Mesendoderm (in vitro differentiated cells): ENCODE measurements around the gene MYCBP.
A peak's percentile ranks its signal among the peaks of the same experiment; 100 is the strongest.

Source experiments
- DNase-seq: peaks from one replicate; pipeline ENCODE4 v3.0.0; 2013
- H2AK5ac ChIP-seq: 2 replicates; pipeline ENCODE4 v1.6.1; 2013; ENCODE audit warnings: low read length, inconsistent platforms
- H2BK120ac ChIP-seq: 2 replicates; pipeline ENCODE4 v1.6.1; 2013; ENCODE audit warnings: low read depth, mild to moderate bottlenecking, low read length, moderate library complexity, mixed read lengths
- H2BK15ac ChIP-seq: replicated peaks from 2 replicates; pipeline ENCODE4 v1.6.1; 2013; ENCODE audit warnings: low read depth, mild to moderate bottlenecking, moderate library complexity
- H2BK5ac ChIP-seq: 2 replicates; pipeline ENCODE4 v1.6.1; 2013; ENCODE audit warnings: low read length, inconsistent platforms
- H3K18ac ChIP-seq: 2 replicates; pipeline ENCODE4 v1.6.1; 2013; ENCODE audit warnings: mild to moderate bottlenecking, low read length, mixed read lengths
- H3K23ac ChIP-seq: one replicate; pipeline ENCODE4 v1.6.1; 2013; ENCODE audit warnings: low read length
- H3K27ac ChIP-seq: 2 replicates; pipeline ENCODE4 v1.5.1; 2013; ENCODE audit warnings: low read depth, mild to moderate bottlenecking, inconsistent platforms, low read length, moderate library complexity
- H3K27me3 ChIP-seq: 2 replicates; pipeline ENCODE4 v1.6.1; 2013; ENCODE audit warnings: low read length, control low read depth, mild to moderate bottlenecking, inconsistent platforms; ENCODE audit not compliant: insufficient read depth, poor library complexity
- H3K36me3 ChIP-seq: 2 replicates; pipeline ENCODE4 v1.6.1; 2013; ENCODE audit warnings: low read length, inconsistent platforms; ENCODE audit not compliant: control insufficient read depth, insufficient read depth
- H3K4ac ChIP-seq: one replicate; pipeline ENCODE4 v1.6.1; 2013; ENCODE audit warnings: low read depth, mild to moderate bottlenecking, low read length, moderate library complexity
- H3K4me1 ChIP-seq: 2 replicates; pipeline ENCODE4 v1.6.1; 2013; ENCODE audit warnings: low read depth, low read length, inconsistent platforms; ENCODE audit not compliant: control insufficient read depth
- H3K4me2 ChIP-seq: 2 replicates; pipeline ENCODE4 v1.6.1; 2013; ENCODE audit warnings: low read length
- H3K4me3 ChIP-seq: 2 replicates; pipeline ENCODE4 v1.5.1; 2013; ENCODE audit warnings: mild to moderate bottlenecking, low read length
- H3K56ac ChIP-seq: one replicate; pipeline ENCODE4 v1.6.1; 2013; ENCODE audit warnings: low read length
- H3K79me1 ChIP-seq: 2 replicates; pipeline ENCODE4 v1.6.1; 2013; ENCODE audit warnings: low read length, inconsistent platforms
- H3K79me2 ChIP-seq: 2 replicates; pipeline ENCODE4 v1.6.1; 2013; ENCODE audit warnings: mild to moderate bottlenecking, low read length; ENCODE audit not compliant: control insufficient read depth, insufficient read depth
- H3K9ac ChIP-seq: 2 replicates; pipeline ENCODE4 v1.6.1; 2013; ENCODE audit warnings: low read length, inconsistent platforms
- H4K5ac ChIP-seq: one replicate; pipeline ENCODE4 v1.6.1; 2013; ENCODE audit warnings: low read length
- H4K8ac ChIP-seq: one replicate; pipeline ENCODE4 v1.6.1; 2013; ENCODE audit warnings: low read depth, mild to moderate bottlenecking, control low read depth, low read length, moderate library complexity
- WGBS: extraction: QIAGEN DNeasy Blood & Tissue Kit; methylation state at CpG from one replicate; pipeline ENCODE4 v1.1.7; 2013; ENCODE audit warnings: low lambda C conversion rate, missing lambda C conversion rate; ENCODE audit not compliant: insufficient coverage; ENCODE audit errors: extremely low coverage; 5-methylcytosine and 5-hydroxymethylcytosine counted together

The MYCBP gene

DNA sequence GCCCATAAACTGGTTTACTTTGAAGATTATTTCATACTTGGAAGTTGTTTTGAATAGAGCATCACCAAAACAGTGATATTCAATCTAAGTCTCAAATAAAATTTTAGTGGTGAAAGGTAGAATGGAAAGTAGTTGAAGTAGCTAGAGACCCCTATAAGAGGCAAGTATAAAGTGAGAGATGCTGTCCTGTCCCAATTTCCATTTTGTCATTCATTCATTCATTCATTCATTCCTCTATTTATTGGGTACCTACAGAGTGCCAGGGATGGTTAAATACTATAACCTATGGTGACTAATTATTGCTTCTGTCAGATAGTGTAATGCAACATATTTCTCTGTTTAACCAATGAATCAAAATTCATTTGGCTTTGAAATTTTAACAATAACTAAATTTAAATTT is 46.3 kb downstream of the MYCBP start:
- Histone ChIP-seq H3K9ac (no peak overlapping the region), H3K79me1 (no peaks in the 10 kb centered on the region), H3K27me3 (no peaks in the 10 kb centered on the region), H2BK15ac (no peak overlapping the region), H2AK5ac (no peak overlapping the region), H3K4me1 (no peaks in the 10 kb centered on the region), H3K4me3 (no peak overlapping the region), H3K23ac (no peak overlapping the region), H3K27ac (no peak overlapping the region), H4K5ac (no peak overlapping the region), H2BK120ac (no peak overlapping the region), H3K4ac (no peak overlapping the region), H3K79me2 (no peaks in the 10 kb centered on the region), H3K4me2 (no peak overlapping the region), H4K8ac (no peak overlapping the region), H3K56ac (no peak overlapping the region), H3K36me3 (no peaks in the 10 kb centered on the region), H3K18ac (no peak overlapping the region), H2BK5ac (no peak overlapping the region)
- no peak for DNase-seq

DNA sequence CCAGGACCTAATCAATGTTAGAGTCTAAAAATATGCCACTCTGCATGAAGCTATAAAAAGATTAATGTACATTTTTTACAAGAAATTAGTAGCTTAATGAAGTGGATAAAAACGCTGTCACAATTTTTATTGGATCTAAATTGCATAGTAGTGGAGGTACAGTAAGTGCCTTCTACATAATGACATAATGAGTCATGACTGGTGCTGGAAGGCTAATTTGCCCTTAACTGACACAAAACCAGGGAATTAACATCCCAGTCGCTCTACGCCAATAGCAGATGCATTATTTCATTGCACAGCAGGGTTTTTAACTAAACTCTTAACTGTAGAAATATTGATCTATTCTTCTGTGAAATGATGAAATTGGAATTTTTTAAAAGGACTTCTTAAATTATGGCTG is 46.9 kb downstream of the MYCBP start:
- Histone ChIP-seq H2BK15ac (no peak overlapping the region), H3K36me3 (no peaks in the 10 kb centered on the region), H4K5ac (no peak overlapping the region), H3K27me3 (no peaks in the 10 kb centered on the region), H3K4me2 (no peak overlapping the region), H3K9ac (no peak overlapping the region), H2AK5ac (no peak overlapping the region), H3K23ac (no peak overlapping the region), H3K79me1 (no peaks in the 10 kb centered on the region), H3K56ac (no peak overlapping the region), H4K8ac (no peak overlapping the region), H3K27ac (no peak overlapping the region), H3K79me2 (no peaks in the 10 kb centered on the region), H3K4me1 (no peaks in the 10 kb centered on the region), H2BK5ac (no peak overlapping the region), H3K4me3 (no peak overlapping the region), H3K18ac (no peak overlapping the region), H2BK120ac (no peak overlapping the region), H3K4ac (no peak overlapping the region)
- no CpG with 5 or more reads among the region's 3 CpGs for WGBS
- DNase-seq: no peak

DNA sequence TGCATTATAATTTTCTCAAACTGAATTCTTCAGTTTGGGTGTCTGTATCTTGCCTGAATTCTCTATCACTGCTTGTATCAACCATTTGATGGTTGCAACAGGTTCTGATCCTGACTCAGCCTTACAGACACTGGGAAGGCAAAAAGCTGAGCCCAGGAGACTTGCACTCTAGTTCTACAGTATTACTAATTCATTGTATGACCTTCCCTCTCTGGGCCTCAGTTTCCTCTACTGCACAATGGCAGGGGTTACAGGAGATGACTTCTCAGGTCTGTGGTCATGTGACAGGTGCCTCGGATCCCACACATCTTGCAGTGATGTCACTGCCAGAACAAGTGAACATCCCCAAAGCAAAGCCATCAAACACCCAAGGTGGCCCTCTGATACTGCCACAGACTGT is 52.3 kb downstream of the MYCBP start:
- no peak overlapping the region for H2BK15ac ChIP-seq
- no peaks in the 10 kb centered on the region for H3K36me3 ChIP-seq
- no peak overlapping the region for H3K23ac ChIP-seq
- H3K4me2 ChIP-seq: no peak overlapping the region
- no peaks in the 10 kb centered on the region for H3K27me3 ChIP-seq
- no peaks in the 10 kb centered on the region for H3K79me2 ChIP-seq
- no peak overlapping the region for H4K5ac ChIP-seq
- H3K9ac ChIP-seq: no peak overlapping the region
- no peak overlapping the region for H2BK120ac ChIP-seq
- H2BK5ac ChIP-seq: no peak overlapping the region
- no CpG with 5 or more reads among the region's 1 CpG for WGBS
- H3K4ac ChIP-seq: no peak overlapping the region
- no peak overlapping the region for H4K8ac ChIP-seq
- no peaks in the 10 kb centered on the region for H3K4me1 ChIP-seq
- H3K18ac ChIP-seq: no peak overlapping the region
- H3K27ac ChIP-seq: no peak overlapping the region
- no peak overlapping the region for H3K4me3 ChIP-seq
- no peak overlapping the region for H2AK5ac ChIP-seq
- H3K56ac ChIP-seq: no peak overlapping the region
- DNase-seq: no peak
- no peaks in the 10 kb centered on the region for H3K79me1 ChIP-seq

DNA sequence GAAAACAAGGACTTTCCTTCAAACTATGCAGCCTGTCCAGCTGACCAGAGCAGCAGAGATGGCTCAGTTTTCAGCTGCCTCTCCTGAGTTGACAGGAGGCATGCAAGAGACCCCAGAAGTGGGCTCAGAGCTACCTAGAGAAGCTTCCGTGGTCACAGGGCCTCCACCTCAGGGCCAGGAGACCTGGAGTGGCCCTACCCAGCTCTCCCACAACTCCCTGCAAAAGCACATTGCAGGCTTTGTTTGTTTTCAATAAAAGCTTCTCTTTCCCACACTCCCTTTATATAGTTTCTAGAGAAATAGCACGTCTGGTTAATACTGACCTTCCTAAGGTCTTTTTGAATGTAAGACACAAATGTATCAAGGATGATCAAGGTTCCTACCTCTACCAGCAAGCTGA is 53.6 kb downstream of the MYCBP start:
- H3K18ac ChIP-seq: no peak overlapping the region
- H3K4me2 ChIP-seq: no peak overlapping the region
- no peak overlapping the region for H2BK15ac ChIP-seq
- H3K27me3 ChIP-seq: no peaks in the 10 kb centered on the region
- no peak overlapping the region for H2BK120ac ChIP-seq
- no peak overlapping the region for H3K4me3 ChIP-seq
- no peak overlapping the region for H3K27ac ChIP-seq
- no CpG with 5 or more reads among the region's 2 CpGs for WGBS
- H4K5ac ChIP-seq: no peak overlapping the region
- no peak overlapping the region for H4K8ac ChIP-seq
- no peak overlapping the region for H3K4ac ChIP-seq
- H3K9ac ChIP-seq: no peak overlapping the region
- no peak overlapping the region for H2BK5ac ChIP-seq
- no peaks in the 10 kb centered on the region for H3K79me2 ChIP-seq
- no peaks in the 10 kb centered on the region for H3K4me1 ChIP-seq
- no peak overlapping the region for H2AK5ac ChIP-seq
- DNase-seq: no peak
- no peak overlapping the region for H3K56ac ChIP-seq
- H3K79me1 ChIP-seq: no peaks in the 10 kb centered on the region
- no peak overlapping the region for H3K23ac ChIP-seq
- no peaks in the 10 kb centered on the region for H3K36me3 ChIP-seq

DNA sequence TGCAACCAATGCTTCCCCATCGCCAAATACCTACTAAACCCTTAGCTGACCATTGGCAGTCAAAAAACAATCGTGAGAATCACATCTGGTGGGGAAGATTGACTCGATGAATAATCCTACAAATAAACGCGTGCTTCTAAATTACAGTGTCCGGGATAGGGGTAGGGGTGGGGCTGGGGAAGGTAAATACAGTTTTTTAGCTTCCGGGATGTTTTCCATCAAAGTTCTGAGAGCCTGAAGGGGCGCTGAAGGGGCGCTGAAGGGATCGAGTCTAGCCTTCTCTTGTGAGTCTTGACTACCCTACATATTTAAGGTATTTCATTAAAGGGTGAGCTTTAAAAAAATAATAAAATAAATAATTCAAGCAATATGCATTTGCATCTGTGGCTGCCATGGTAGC is 54.1 kb downstream of the MYCBP start:
- no peak overlapping the region for H3K4me3 ChIP-seq
- H3K27me3 ChIP-seq: no peaks in the 10 kb centered on the region
- H3K79me2 ChIP-seq: no peaks in the 10 kb centered on the region
- H3K18ac ChIP-seq: no peak overlapping the region
- H3K23ac ChIP-seq: no peak overlapping the region
- no peak overlapping the region for H2BK15ac ChIP-seq
- no peak overlapping the region for H3K27ac ChIP-seq
- peak; percentile 38 for DNase-seq
- no peak overlapping the region for H4K5ac ChIP-seq
- no peak overlapping the region for H2BK120ac ChIP-seq
- H2BK5ac ChIP-seq: no peak overlapping the region
- WGBS: no CpG with 5 or more reads among the region's 10 CpGs
- H3K9ac ChIP-seq: peak overlapping the region; percentile 62
- H3K4me2 ChIP-seq: peak overlapping the region; percentile 96
- no peaks in the 10 kb centered on the region for H3K79me1 ChIP-seq
- H4K8ac ChIP-seq: no peak overlapping the region
- no peak overlapping the region for H2AK5ac ChIP-seq
- no peak overlapping the region for H3K4ac ChIP-seq
- H3K36me3 ChIP-seq: no peaks in the 10 kb centered on the region
- peak overlapping the region; percentile 90 for H3K56ac ChIP-seq
- no peaks in the 10 kb centered on the region for H3K4me1 ChIP-seq

DNA sequence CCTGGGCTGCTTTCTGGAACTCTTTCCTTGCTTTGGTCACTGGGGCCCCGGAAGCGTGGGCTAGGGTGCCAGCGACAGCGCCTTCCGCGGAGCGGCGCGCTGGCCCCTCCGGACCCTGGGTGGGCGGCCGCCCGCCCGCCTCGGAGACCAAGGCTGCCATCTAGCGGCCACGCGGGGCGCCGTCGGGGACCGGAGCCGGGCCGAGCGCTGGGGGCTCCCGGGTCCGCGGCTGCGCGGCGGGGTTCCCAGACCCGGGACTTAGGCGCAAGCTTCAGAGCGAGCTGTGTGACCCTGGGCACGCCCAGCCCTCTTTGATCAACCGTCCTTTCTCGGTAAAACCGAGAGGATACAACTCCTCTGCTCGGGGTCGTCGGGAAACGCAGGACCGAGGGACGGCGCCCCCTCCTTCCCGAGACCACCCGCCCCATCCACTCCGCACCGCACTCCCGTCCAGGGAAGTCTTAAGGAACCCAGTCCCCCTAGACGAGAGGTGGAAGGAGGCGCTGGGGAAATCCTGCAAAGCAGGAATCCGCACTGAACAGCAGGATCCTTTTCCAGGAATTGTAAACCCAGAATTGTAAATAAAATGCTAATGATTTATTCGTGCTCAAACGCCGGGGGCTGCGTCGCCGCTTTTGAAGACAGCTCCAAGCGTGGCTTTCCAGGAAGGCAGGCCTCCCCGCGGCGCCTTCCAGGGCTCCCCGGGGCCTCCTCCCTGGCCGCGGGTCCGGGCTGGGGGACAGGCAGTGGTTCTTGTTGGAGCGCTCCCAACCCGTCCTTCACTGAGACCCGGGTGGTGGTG is 54.8 kb downstream of the MYCBP start:
- H3K23ac ChIP-seq: no peak overlapping the region
- no peak overlapping the region for H3K4ac ChIP-seq
- no peak overlapping the region for H4K5ac ChIP-seq
- no peaks in the 10 kb centered on the region for H3K4me1 ChIP-seq
- peak overlapping the region; percentile 4 for H3K18ac ChIP-seq
- no peak overlapping the region for H2BK5ac ChIP-seq
- peak overlapping the region; percentile 44 for H3K4me3 ChIP-seq
- H2BK120ac ChIP-seq: no peak overlapping the region
- H4K8ac ChIP-seq: no peak overlapping the region
- H3K79me1 ChIP-seq: no peaks in the 10 kb centered on the region
- H3K36me3 ChIP-seq: no peaks in the 10 kb centered on the region
- no CpG with 5 or more reads among the region's 70 CpGs for WGBS
- peak overlapping the region; percentile 90 for H3K56ac ChIP-seq
- H2AK5ac ChIP-seq: no peak overlapping the region
- no peaks in the 10 kb centered on the region for H3K27me3 ChIP-seq
- peak overlapping the region; percentile 15 for H2BK15ac ChIP-seq
- peak overlapping the region; percentile 42 for H3K27ac ChIP-seq
- peak overlapping the region; percentile 65 for H3K9ac ChIP-seq
- H3K79me2 ChIP-seq: no peaks in the 10 kb centered on the region
- peak; percentile 58 for DNase-seq
- H3K4me2 ChIP-seq: peak overlapping the region; percentile 96
